HEK293 (cell line): ENCODE data around the gene PIGX.

Experiments used
- CTCF ChIA-PET: fragments of 350-600 bp; formaldehyde crosslinking; extraction: SDS; loops from one replicate; lab custom pipeline; 2021; ENCODE audit warnings: antibody characterized with exemption; lab: Yijun Ruan, JAX
- POLR2A ChIA-PET: fragments of 300-600 bp; formaldehyde crosslinking; extraction: SDS; loops from one replicate; lab custom pipeline; 2020; ENCODE audit warnings: antibody characterized with exemption, inconsistent platforms; lab: Yijun Ruan, JAX
- H3K27ac ChIP-seq: fragments of 200-500 bp; sonication (Bioruptor generic); 2 replicates; pipeline ENCODE4 v1.5.1; 2014; ENCODE audit warnings: low read depth, low read length, control low read depth, inconsistent platforms; ENCODE audit errors: extremely low read depth
- H3K36me3 ChIP-seq, 2 experiments: fragments of 200-500 bp in 1 of 2; sonication (Bioruptor generic) in 1 of 2; 1 replicate in 1 of 2; 2 replicates in 1 of 2; pipeline ENCODE4 v1.5.1; 2014 to 2017; ENCODE audit warnings: inconsistent platforms in 2 of 2, low read length in 2 of 2; ENCODE audit not compliant: control insufficient read depth in 2 of 2, insufficient read depth in 1 of 2
- H3K4me1 ChIP-seq: fragments of 200-500 bp; sonication (Bioruptor generic); 2 replicates; pipeline ENCODE4 v1.5.1; 2014; ENCODE audit warnings: mild to moderate bottlenecking, low read length, inconsistent platforms; ENCODE audit not compliant: control insufficient read depth, insufficient read depth
- H3K4me3 ChIP-seq: 2 replicates; pipeline ENCODE4 v1.5.1; 2011; ENCODE audit warnings: low read depth, mild to moderate bottlenecking, control low read depth, low read length, moderate library complexity
- H3K9me3 ChIP-seq: fragments of 200-500 bp; sonication (Bioruptor generic); 2 replicates; pipeline ENCODE4 v1.5.1; 2014; ENCODE audit warnings: low read depth, low read length, inconsistent platforms; ENCODE audit not compliant: control insufficient read depth, insufficient read depth
- ATF2 ChIP-seq: fragments of 450-650 bp; formaldehyde crosslinking; IDR thresholded peaks from 2 replicates; pipeline ENCODE4 v1.5.1; 2016; ENCODE audit warnings: missing biosample characterization, missing genetic modification characterization, low read depth
- ELK4 ChIP-seq: IDR thresholded peaks from 2 replicates; pipeline ENCODE4 v1.6.1; 2011; ENCODE audit warnings: mild to moderate bottlenecking, low read depth, low read length, borderline replicate concordance
- GLIS2 ChIP-seq: fragments of 450-650 bp; formaldehyde crosslinking; IDR thresholded peaks from 2 replicates; pipeline ENCODE4 v1.5.1; 2016; ENCODE audit warnings: missing biosample characterization, missing genetic modification characterization
- INSM2 ChIP-seq: fragments of 450-650 bp; formaldehyde crosslinking; IDR thresholded peaks from 2 replicates; pipeline ENCODE4 v1.5.1; 2016; ENCODE audit warnings: missing biosample characterization, missing genetic modification characterization
- PRDM1 ChIP-seq: fragments of 450-650 bp; formaldehyde crosslinking; IDR thresholded peaks from 2 replicates; pipeline ENCODE4; 2016; ENCODE audit warnings: missing biosample characterization, missing genetic modification characterization
- PRDM6 ChIP-seq: fragments of 450-650 bp; formaldehyde crosslinking; IDR thresholded peaks from 2 replicates; pipeline ENCODE4 v1.5.1; 2017; ENCODE audit warnings: missing biosample characterization, missing genetic modification characterization
- SCRT1 ChIP-seq: fragments of 450-650 bp; formaldehyde crosslinking; IDR thresholded peaks from 2 replicates; pipeline ENCODE4 v1.5.1; 2016; ENCODE audit warnings: missing biosample characterization, missing genetic modification characterization, borderline replicate concordance
- SETDB1 ChIP-seq: IDR thresholded peaks from one replicate; pipeline ENCODE4 v1.6.1; 2017; ENCODE audit warnings: mild to moderate bottlenecking, low read length, moderate library complexity, mixed read lengths; ENCODE audit not compliant: insufficient read length
- ZBTB21 ChIP-seq: fragments of 450-650 bp; formaldehyde crosslinking; IDR thresholded peaks from 2 replicates; pipeline ENCODE4 v1.5.1; 2017; ENCODE audit warnings: missing biosample characterization, missing genetic modification characterization
- ZBTB6 ChIP-seq: fragments of 450-650 bp; formaldehyde crosslinking; IDR thresholded peaks from 2 replicates; pipeline ENCODE4 v1.5.1; 2017; ENCODE audit warnings: missing biosample characterization, missing genetic modification characterization
- ZFP37 ChIP-seq: fragments of 450-650 bp; formaldehyde crosslinking; IDR thresholded peaks from 2 replicates; pipeline ENCODE4 v1.5.1; 2016; ENCODE audit warnings: missing biosample characterization, missing genetic modification characterization
- ZNF211 ChIP-seq: fragments of 450-650 bp; formaldehyde crosslinking; IDR thresholded peaks from 2 replicates; pipeline ENCODE4 v1.5.1; 2016; ENCODE audit warnings: low read depth, missing biosample characterization, missing genetic modification characterization
- ZNF350 ChIP-seq: fragments of 450-650 bp; formaldehyde crosslinking; IDR thresholded peaks from 2 replicates; pipeline ENCODE4 v1.5.0; 2017; ENCODE audit warnings: missing biosample characterization, mild to moderate bottlenecking, missing genetic modification characterization
- ZNF354C ChIP-seq: fragments of 450-650 bp; formaldehyde crosslinking; IDR thresholded peaks from 2 replicates; pipeline ENCODE4 v1.5.1; 2016; ENCODE audit warnings: missing biosample characterization, missing genetic modification characterization, low read depth, borderline replicate concordance
- ZNF426 ChIP-seq: fragments of 450-650 bp; formaldehyde crosslinking; IDR thresholded peaks from 2 replicates; pipeline ENCODE4 v1.5.1; 2017; ENCODE audit warnings: missing biosample characterization, missing genetic modification characterization, mild to moderate bottlenecking, inconsistent platforms, moderate library complexity
- ZNF530 ChIP-seq: fragments of 450-650 bp; formaldehyde crosslinking; IDR thresholded peaks from 2 replicates; pipeline ENCODE4 v1.5.1; 2016; ENCODE audit warnings: low read depth, missing biosample characterization, missing genetic modification characterization
- ZNF549 ChIP-seq: fragments of 450-650 bp; IDR thresholded peaks from 2 replicates; pipeline ENCODE4 v1.5.1; 2018; ENCODE audit warnings: missing biosample characterization, missing genetic modification characterization, mild to moderate bottlenecking, inconsistent platforms, moderate library complexity
- ZNF558 ChIP-seq: fragments of 450-650 bp; formaldehyde crosslinking; IDR thresholded peaks from 2 replicates; pipeline ENCODE4 v1.5.1; 2016; ENCODE audit warnings: missing biosample characterization, missing genetic modification characterization
- ZNF600 ChIP-seq: fragments of 450-650 bp; formaldehyde crosslinking; IDR thresholded peaks from 2 replicates; pipeline ENCODE4 v1.5.1; 2016; ENCODE audit warnings: missing biosample characterization, missing genetic modification characterization
- ZNF626 ChIP-seq: fragments of 450-650 bp; sonication (Bioruptor Pico); formaldehyde crosslinking; IDR thresholded peaks from 2 replicates; pipeline ENCODE4 v1.5.1; 2018; ENCODE audit warnings: missing biosample characterization, missing genetic modification characterization, inconsistent platforms
- ZNF654 ChIP-seq: fragments of 450-650 bp; formaldehyde crosslinking; IDR thresholded peaks from 2 replicates; pipeline ENCODE4 v1.5.1; 2016; ENCODE audit warnings: low read depth, missing biosample characterization, missing genetic modification characterization
- ZNF658 ChIP-seq: fragments of 450-650 bp; formaldehyde crosslinking; IDR thresholded peaks from 2 replicates; pipeline ENCODE4; 2016; ENCODE audit warnings: missing biosample characterization, missing genetic modification characterization
- ZNF707 ChIP-seq: fragments of 450-650 bp; formaldehyde crosslinking; IDR thresholded peaks from 2 replicates; pipeline ENCODE4 v1.5.1; 2016; ENCODE audit warnings: missing biosample characterization, missing genetic modification characterization
- ZNF837 ChIP-seq: fragments of 450-650 bp; formaldehyde crosslinking; IDR thresholded peaks from 2 replicates; pipeline ENCODE4 v1.5.1; 2016; ENCODE audit warnings: missing biosample characterization, missing genetic modification characterization
- ZNF843 ChIP-seq: fragments of 450-650 bp; formaldehyde crosslinking; IDR thresholded peaks from 2 replicates; pipeline ENCODE4 v1.5.1; 2016; ENCODE audit warnings: missing biosample characterization, missing genetic modification characterization

PIGX gene

GRCh38 chr3:196757876-196758739 is 45.9 kb downstream of the PIGX start (continued):
- 0 out of 2 replicates have a peak, but pooled peaks have one; percentile 15 for TF ChIP-seq PRDM6
- peak; percentile 61; the same call in 1 of the 2 replicates for TF ChIP-seq ZNF558 (tag by site-specific recombination)
- peak; percentile 82 for TF ChIP-seq ATF2 (tag by site-specific recombination)
- no peak for TF ChIP-seq ZBTB6 (tag by site-specific recombination)
- 0 out of 2 replicates have a peak, but pooled peaks have one; percentile 27 for TF ChIP-seq ZFP37
- no peak for TF ChIP-seq ZNF843 (tag by site-specific recombination)

- CTCF ChIA-PET, result interaction anchor here (0.6 to 0.7 kb wide), 2 partner anchors 15 to 153 kb away, joined by 3 to 6 read pairs; no protein-coding TSS in a partner anchor
- TF ChIP-seq ZNF354C (tag by site-specific recombination) (no peak), ZNF707 (tag by site-specific recombination) (no peak), SCRT1 (tag by site-specific recombination) (no peak), ZNF549 (no peak), ZNF654 (tag by site-specific recombination) (no peak), SETDB1 (no peak), ZNF350 (tag by site-specific recombination) (no peak), ZNF658 (tag by site-specific recombination) (no peak), ELK4 (no peak), ZNF530 (tag by site-specific recombination) (no peak)
- Histone ChIP-seq H3K4me1 (no peaks in the 10 kb centered on the region), H3K4me3 (no peak overlapping the region), H3K36me3 (no peaks in the 10 kb centered on the region; a peak in 1 of 3 replicates), H3K27ac (no peak overlapping the region), H3K9me3 (no peaks in the 10 kb centered on the region)
- POLR2A ChIA-PET, result no interaction called here
Measured at GRCh38 chr3:196763179-196763578, 51.0 kb downstream of the PIGX start.

- Histone ChIP-seq H3K36me3 (peaks cover 0 to 5% of the 10 kb centered on the region in 2 experiments; a peak in 1 of 3 replicates), H3K4me1 (no peaks in the 10 kb centered on the region), H3K27ac (no peak overlapping the region), H3K9me3 (no peaks in the 10 kb centered on the region), H3K4me3 (no peak overlapping the region)
- no peak for TF ChIP-seq ZNF426
- TF ChIP-seq ZNF837 (tag by site-specific recombination), result no peak
- TF ChIP-seq ZNF626 (tag by site-specific recombination), result no peak
- no peak for TF ChIP-seq ZNF600 (tag by site-specific recombination)
- no peak for TF ChIP-seq ZNF211
- TF ChIP-seq PRDM1, result no peak
- no peak for TF ChIP-seq INSM2 (tag by site-specific recombination)
- TF ChIP-seq ZBTB21 (tag by site-specific recombination), result no peak
- TF ChIP-seq GLIS2, result no peak
- POLR2A ChIA-PET, result interaction anchor here (0.6 to 0.7 kb wide), 2 partner anchors 8 to 102 kb away, joined by 3 to 4 read pairs; no protein-coding TSS in a partner anchor
- CTCF ChIA-PET, result interaction anchor here (0.6 kb wide), 1 partner anchor 13 kb away, joined by 6 read pairs; no protein-coding TSS in a partner anchor
Measured at GRCh38 chr3:196765454-196765853, 53.3 kb downstream of the PIGX start.
